Epidermal melanocyte (primary cell): Measurements from ENCODE around the gene WDR36.
"Not testable (repeated sequence)": the region's sequence is repeated elsewhere in the genome, so short reads cannot be mapped to it uniquely, and the experiment has no call there.

Source experiments
- DNase-seq: peaks from one replicate; pipeline ENCODE4 v3.0.0; 2011; ENCODE audit warnings: low spot score; ENCODE audit not compliant: insufficient read length

WDR36 gene

GRCh38 chr5:111134864-111135263 is 42.7 kb downstream of the WDR36 start:
- DNase-seq: no peak

- no peak for DNase-seq
Observed at GRCh38 chr5:111135363-111135762, 43.2 kb downstream of the WDR36 start.

GRCh38 chr5:111135946-111136345 is 43.8 kb downstream of the WDR36 start:
- peak; percentile 30 for DNase-seq

GRCh38 chr5:111138096-111138495 is 45.9 kb downstream of the WDR36 start:
- no peak for DNase-seq

GRCh38 chr5:111141471-111141870 is 49.3 kb downstream of the WDR36 start:
- not testable (repeated sequence) for DNase-seq

- DNase-seq: no peak
Observed at GRCh38 chr5:111142932-111143331, 50.8 kb downstream of the WDR36 start.

GRCh38 chr5:111143910-111144309 is 51.8 kb downstream of the WDR36 start:
- DNase-seq: peak; percentile 22

GRCh38 chr5:111144352-111144930 is 52.3 kb downstream of the WDR36 start:
- DNase-seq: no peak

GRCh38 chr5:111146053-111146452 is 53.9 kb downstream of the WDR36 start:
- no peak for DNase-seq

GRCh38 chr5:111147502-111147901 is 55.4 kb downstream of the WDR36 start:
- no peak for DNase-seq

GRCh38 chr5:111151998-111152397 is 59.9 kb downstream of the WDR36 start:
- no peak for DNase-seq

- no peak for DNase-seq
Observed at GRCh38 chr5:111153483-111153882, 61.3 kb downstream of the WDR36 start.

- DNase-seq: no peak
Observed at GRCh38 chr5:111153945-111154344, 61.8 kb downstream of the WDR36 start.

GRCh38 chr5:111158105-111158744 is 66.1 kb downstream of the WDR36 start:
- DNase-seq: peak; percentile 61

- no peak for DNase-seq
Observed at GRCh38 chr5:111159845-111160244, 67.7 kb downstream of the WDR36 start.

- no peak for DNase-seq
Observed at GRCh38 chr5:111163000-111163399, 70.9 kb downstream of the WDR36 start.

- DNase-seq: no peak
Observed at GRCh38 chr5:111165058-111165457, 72.9 kb downstream of the WDR36 start.

GRCh38 chr5:111167551-111167950 is 75.4 kb downstream of the WDR36 start:
- DNase-seq: no peak

GRCh38 chr5:111168608-111169007 is 76.5 kb downstream of the WDR36 start:
- no peak for DNase-seq

- DNase-seq: no peak
Observed at GRCh38 chr5:111169269-111169668, 77.1 kb downstream of the WDR36 start.

- no peak for DNase-seq
Observed at GRCh38 chr5:111170279-111170678, 78.1 kb downstream of the WDR36 start.

- DNase-seq: no peak
Observed at GRCh38 chr5:111172504-111172903, 80.4 kb downstream of the WDR36 start.

GRCh38 chr5:111173476-111173875 is 81.3 kb downstream of the WDR36 start:
- no peak for DNase-seq
